ENCODE measurements around the gene PLD3.
"Not testable (repeated sequence)": the region's sequence is repeated elsewhere in the genome, so short reads cannot be mapped to it uniquely, and the experiment has no call there.

The PLD3 gene

GRCh38 chr19:40367577-40368434, 19.3 kb downstream of the PLD3 start:
- H2AFZ ChIP-seq (ENCODE audit: low read length), result no peak overlapping the region
- H3K9ac ChIP-seq (ENCODE audit: low read length), result no peak overlapping the region
- no peaks in the 10 kb centered on the region for H3K27me3 ChIP-seq (ENCODE audit: insufficient read depth, low read length)
- H3K4me2 ChIP-seq (ENCODE audit: low read length), result no peak overlapping the region
- no peaks in the 10 kb centered on the region for H3F3A ChIP-seq (ENCODE audit: insufficient read depth, low read length)
- H3K9me3 ChIP-seq (ENCODE audit: low read length), result no peaks in the 10 kb centered on the region
- H3K9me2 ChIP-seq (ENCODE audit: low read depth, low read length), result no peaks in the 10 kb centered on the region
- peaks cover 6% of the 10 kb centered on the region for H3K4me1 ChIP-seq (ENCODE audit: insufficient read depth, low read length, severe bottlenecking)
- no peaks in the 10 kb centered on the region for H3K79me2 ChIP-seq (ENCODE audit: insufficient read depth, low read length)
- no peak overlapping the region for H3K4me3 ChIP-seq (ENCODE audit: low read depth, low read length, poor library complexity, severe bottlenecking)
- H3K27ac ChIP-seq (ENCODE audit: low read depth, low read length, poor library complexity, severe bottlenecking), result no peak overlapping the region
- no peaks in the 10 kb centered on the region for H4K20me1 ChIP-seq (ENCODE audit: insufficient read depth, low read length)
- TF ChIP-seq EZH2 (IDR thresholded peaks at IDR 0.05; ENCODE audit: borderline replicate concordance, low read length), result no peak
- no peak for TF ChIP-seq CTCF (IDR thresholded peaks at IDR 0.05; ENCODE audit: low read length)
- H3K36me3 ChIP-seq (ENCODE audit: insufficient read depth, low read length), result no peaks in the 10 kb centered on the region; the same call in 1 of the 2 replicates

DNA sequence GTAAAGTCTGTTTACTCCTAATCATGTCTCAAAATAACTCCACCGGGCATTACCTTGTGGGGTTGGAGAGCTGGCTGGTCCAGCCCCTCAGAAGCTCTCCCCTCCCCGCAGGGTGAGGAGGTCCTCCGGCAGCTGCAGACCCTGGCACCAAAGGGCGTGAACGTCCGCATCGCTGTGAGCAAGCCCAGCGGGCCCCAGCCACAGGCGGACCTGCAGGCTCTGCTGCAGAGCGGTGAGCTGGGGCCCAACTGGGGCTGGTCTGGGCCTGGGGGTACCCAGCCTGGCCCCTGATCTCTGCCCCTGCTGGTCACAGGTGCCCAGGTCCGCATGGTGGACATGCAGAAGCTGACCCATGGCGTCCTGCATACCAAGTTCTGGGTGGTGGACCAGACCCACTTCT, 21.3 kb downstream of the PLD3 start:
- H2AFZ ChIP-seq (ENCODE audit: low read length), result no peak overlapping the region
- no peak overlapping the region for H3K27ac ChIP-seq (ENCODE audit: low read depth, low read length, poor library complexity, severe bottlenecking)
- no peaks in the 10 kb centered on the region for H3K27me3 ChIP-seq (ENCODE audit: insufficient read depth, low read length)
- H3K4me2 ChIP-seq (ENCODE audit: low read length), result no peak overlapping the region
- no peaks in the 10 kb centered on the region for H3K9me3 ChIP-seq (ENCODE audit: low read length)
- H3K36me3 ChIP-seq (ENCODE audit: insufficient read depth, low read length), result no peaks in the 10 kb centered on the region; the same call in 1 of the 2 replicates
- H4K20me1 ChIP-seq (ENCODE audit: insufficient read depth, low read length), result no peaks in the 10 kb centered on the region
- H3F3A ChIP-seq (ENCODE audit: insufficient read depth, low read length), result no peaks in the 10 kb centered on the region
- H3K9ac ChIP-seq (ENCODE audit: low read length), result no peak overlapping the region
- TF ChIP-seq CTCF (IDR thresholded peaks at IDR 0.05; ENCODE audit: low read length) (no peak), EZH2 (IDR thresholded peaks at IDR 0.05; ENCODE audit: borderline replicate concordance, low read length) (no peak)
- peaks cover 6% of the 10 kb centered on the region for H3K4me1 ChIP-seq (ENCODE audit: insufficient read depth, low read length, severe bottlenecking)
- H3K9me2 ChIP-seq (ENCODE audit: low read depth, low read length), result no peaks in the 10 kb centered on the region
- no peaks in the 10 kb centered on the region for H3K79me2 ChIP-seq (ENCODE audit: insufficient read depth, low read length)
- H3K4me3 ChIP-seq (ENCODE audit: low read depth, low read length, poor library complexity, severe bottlenecking), result no peak overlapping the region

- not testable (repeated sequence) for H3K36me3 ChIP-seq (ENCODE audit: insufficient read depth, low read length); H3K4me3 ChIP-seq (ENCODE audit: low read depth, low read length, poor library complexity, severe bottlenecking); H4K20me1 ChIP-seq (ENCODE audit: insufficient read depth, low read length); H3K9ac ChIP-seq (ENCODE audit: low read length); H3K4me2 ChIP-seq (ENCODE audit: low read length); H3K79me2 ChIP-seq (ENCODE audit: insufficient read depth, low read length); H3F3A ChIP-seq (ENCODE audit: insufficient read depth, low read length); H3K9me2 ChIP-seq (ENCODE audit: low read depth, low read length); H3K27me3 ChIP-seq (ENCODE audit: insufficient read depth, low read length); H2AFZ ChIP-seq (ENCODE audit: low read length); H3K27ac ChIP-seq (ENCODE audit: low read depth, low read length, poor library complexity, severe bottlenecking); H3K9me3 ChIP-seq (ENCODE audit: low read length); H3K4me1 ChIP-seq (ENCODE audit: insufficient read depth, low read length, severe bottlenecking)
Measured at GRCh38 chr19:40370253-40370652, 21.8 kb downstream of the PLD3 start.
